ENCODE measurements around the gene ELOVL6.
"Not testable (repeated sequence)": the region's sequence is repeated elsewhere in the genome, so short reads cannot be mapped to it uniquely, and the experiment has no call there.

The ELOVL6 gene

DNA sequence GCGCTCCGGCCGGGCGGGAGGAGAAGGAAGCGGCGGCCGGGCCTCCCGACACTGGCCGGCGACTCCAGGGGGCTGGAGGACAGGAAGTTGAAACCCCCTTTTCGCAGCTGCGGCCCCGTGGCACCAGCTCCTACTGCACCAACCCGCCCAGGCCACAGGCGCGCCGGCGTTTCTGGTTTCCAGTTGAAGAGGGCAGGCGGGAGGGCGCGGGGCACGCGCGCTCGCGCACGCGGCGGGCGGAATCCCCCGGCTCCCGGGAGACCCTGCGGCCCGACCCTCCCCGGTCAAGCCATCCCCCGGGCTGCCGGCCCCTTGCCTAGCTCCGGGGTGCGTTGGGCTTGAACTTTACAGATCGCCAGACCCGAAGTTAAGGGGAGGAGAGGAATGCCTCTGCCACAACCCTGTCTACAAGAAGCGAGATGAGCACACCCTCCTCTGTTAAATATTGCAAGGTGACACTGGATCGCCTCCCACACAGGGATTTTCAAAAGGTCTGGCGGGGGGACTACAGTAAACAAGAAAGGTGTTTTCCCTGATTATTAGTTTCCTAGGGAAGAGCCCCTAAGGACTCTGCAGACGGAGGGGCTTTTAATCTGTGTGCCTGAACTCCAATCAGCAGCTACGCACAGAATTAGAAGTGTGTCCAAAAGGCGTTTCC is 1.4 kb downstream of the ELOVL6 start:
- peak; percentile 48 for DNase-seq (ENCODE audit: low read depth)

DNA sequence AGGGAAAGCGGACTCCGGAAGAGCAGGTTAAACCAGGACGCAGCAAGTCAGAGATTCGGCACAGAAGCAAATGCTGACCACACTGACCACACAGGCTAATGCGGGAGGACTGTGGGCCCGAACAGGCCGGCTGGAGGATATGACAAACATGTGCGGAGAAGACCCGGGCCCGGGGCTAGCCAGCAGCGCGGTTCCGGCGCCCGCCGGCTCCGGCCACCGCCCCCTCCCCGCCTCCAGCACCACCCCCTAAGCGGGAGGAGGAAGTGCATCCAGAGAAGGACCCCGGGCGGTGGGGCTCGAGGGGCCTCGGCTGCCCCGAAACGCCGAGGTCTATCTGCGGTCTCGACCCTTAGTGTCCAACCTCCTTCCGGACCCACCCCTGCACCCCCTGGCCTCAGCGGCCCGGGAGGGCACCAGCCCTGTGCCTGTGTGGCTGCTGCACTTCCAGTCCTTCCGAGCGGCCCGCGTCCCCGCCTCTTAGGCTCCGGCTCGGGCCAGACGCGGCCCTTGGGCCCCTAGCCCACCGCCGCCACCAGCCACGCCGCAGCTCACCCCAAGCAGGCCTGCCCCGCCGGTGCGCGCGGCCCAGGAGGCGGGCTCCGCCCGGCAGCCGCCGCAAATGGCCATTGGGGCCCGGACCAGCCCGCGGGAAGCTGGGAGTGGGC is 2.1 kb downstream of the ELOVL6 start:
- peak; percentile 47 for DNase-seq (ENCODE audit: low read depth)

DNA sequence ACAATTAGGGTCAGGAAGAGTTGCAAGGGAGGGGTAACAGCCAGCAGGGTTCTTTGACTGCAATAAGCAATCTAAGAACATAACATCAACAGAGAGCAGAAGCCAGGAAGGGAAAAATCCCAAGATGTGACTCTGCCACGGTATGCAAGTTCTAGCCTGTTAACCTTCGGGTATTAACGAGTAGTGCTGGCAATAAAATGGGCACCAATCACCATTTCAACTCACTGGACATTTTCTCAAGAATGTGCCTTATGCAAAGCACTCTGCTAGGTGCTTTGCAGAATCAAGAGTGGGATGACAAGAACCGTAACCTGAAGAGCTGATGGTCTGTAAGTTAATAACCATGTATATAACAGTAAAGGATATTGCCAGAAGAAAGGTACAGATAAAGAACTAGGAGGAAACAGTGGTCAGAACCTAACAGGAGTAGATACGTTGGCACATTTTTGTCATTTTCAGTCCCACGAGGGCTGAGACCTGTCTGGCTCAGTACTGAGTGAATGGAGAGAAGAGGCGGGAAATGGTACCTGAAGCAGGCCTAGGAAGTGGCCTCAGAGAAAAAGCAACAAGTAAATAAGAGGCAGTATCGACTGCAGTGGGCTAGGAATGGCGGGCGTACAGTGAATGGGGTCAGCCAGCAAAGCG is 2.7 kb downstream of the ELOVL6 start:
- peak; percentile 30 for DNase-seq (ENCODE audit: low read depth)

DNA sequence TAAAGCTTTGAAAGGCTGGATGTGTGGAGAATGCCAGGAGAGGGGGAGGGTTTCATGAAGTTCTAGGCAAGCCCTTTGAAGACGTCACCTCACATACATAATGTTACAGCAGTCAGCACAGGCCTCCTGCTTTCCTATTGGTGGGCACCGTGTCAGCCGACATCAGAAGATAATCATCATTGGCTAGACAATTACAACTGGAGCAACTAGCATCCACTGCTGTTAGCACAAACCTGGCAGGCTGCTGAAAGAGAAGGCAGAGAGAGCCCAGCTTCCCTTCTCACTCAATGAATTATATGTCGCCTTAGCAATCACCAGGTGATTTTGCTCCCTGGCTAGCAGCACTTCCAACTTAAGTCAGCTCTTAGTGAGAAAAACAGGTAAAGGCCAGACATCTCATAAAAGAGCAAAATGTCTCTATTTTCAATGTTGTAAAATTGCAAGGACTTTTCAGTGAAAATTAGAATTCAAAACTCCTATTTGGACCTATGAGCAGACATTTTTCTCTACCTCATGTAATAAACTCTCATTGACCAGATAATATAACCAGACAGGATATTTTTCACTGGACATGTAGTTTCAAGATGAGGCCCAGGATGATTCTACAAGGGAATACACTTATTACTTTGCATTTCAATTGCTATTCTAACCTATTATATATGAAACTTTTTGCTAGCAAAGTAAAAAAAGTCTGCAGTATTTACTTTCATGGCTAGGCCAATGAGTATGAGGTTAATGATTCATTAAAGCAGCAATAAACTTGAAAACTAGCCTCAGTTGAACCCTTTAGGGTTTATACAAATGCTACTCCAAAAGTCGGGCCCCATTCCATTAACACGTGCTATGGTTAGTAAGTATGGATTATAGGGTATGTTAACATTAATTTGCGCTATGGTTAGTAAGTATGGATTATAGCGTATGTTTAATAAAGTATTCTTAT is 4.3 kb downstream of the ELOVL6 start:
- peak; percentile 99 for DNase-seq (ENCODE audit: low read depth)

DNA sequence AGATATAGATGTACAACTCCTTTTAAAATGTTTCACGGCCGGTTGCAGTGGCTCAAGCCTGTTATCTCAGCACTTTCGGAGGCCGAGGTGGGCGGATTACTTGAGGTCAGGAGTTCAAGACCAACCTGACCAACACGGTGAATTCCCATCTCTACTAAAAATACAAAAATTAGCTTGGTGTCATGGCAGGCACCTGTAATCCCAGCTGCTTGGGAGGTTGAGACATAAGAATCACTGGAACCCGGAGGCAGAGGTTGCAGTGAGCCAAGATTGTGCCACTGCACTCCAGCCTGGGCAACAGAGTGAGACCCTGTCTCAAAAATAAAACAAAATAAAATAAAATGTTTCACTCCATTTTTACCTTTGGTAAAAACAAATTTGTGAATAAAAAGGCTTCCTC is 5.1 kb downstream of the ELOVL6 start:
- not testable (repeated sequence) for DNase-seq (ENCODE audit: low read depth)

DNA sequence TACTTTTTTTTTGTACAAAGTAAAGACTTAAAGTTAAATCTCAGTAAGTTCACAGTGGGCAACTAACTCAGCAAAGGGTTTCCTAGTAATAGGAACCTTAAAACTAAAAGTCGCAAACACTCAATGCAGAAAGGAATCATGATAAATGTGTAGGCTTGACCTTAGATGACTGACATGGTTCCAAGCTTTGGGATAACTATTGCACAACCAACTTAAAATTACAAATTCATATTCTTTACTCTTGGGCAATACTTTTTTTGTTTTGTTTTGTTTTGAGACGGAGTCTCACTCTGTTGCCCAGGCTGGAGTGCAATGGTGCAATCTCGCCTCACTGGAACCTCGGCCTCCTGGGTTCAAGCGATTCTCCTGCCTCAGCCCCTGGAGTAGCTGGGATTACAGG is 8.2 kb downstream of the ELOVL6 start:
- DNase-seq (ENCODE audit: low read depth) = peak; percentile 45

DNA sequence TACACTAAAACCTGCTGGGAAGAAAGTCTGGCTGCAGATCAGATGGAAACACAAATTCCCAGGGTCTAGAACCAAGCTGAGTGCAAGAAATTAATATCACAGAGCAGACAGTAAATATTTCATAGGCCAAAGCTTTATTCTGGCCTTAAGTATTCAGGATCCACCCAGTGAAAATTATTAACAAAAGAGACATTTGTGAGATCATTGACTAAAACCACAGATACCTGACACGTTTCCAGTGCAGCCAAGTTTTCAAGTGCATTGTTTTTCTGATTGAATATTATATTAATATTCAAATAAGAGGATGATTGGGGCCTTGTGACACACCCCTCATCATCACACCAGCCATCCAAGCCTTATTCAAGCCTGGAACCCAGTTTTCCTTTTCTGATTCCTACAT is 10.3 kb downstream of the ELOVL6 start:
- DNase-seq (ENCODE audit: low read depth) = no peak

DNA sequence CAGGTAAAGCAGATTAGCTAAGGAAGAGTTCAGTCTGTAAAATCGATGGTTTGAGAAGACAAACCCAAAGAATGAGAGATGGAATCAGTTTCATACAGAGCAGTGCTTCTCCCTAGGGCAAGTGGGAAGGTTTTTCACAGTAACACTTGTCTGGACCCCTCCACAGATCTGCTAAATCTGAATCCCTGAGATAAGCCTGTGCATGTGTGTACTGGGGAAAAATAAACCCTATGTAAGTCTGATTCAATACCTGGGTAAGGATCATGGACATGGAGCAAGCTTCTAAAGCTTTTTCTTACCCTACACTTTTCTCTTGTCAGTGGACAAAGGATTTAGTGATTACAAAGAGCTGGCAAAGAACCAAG is 13.6 kb downstream of the ELOVL6 start:
- DNase-seq (ENCODE audit: low read depth) = no peak

DNA sequence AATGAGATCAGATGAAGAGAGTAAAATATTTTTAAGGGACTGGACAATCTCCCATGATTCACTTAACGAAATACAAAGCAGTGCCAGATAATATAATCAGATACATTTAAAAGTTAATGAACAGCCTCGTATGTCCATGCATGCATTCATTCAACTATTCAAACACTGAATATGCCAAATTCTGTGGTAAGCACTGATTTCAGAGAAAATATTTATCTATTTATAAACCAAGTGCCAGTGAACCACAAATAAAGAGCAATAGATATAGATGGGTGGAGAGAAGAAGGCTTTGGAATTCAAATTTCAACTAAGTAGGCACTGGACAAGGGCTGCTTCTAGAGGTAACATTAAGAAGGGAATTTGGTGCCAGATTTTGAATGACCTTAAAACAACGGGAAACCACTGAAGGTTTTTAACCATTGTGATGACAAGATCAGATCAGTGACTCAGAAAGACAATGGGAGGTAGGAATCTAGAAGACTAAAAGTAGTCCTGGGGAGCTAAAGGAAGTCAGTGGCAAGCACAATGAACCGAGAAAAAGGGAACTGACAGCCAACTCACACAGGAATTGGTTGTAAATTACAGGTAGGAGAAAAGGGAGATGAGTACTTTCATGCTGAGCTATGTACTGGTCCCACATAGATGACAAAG is 14.2 kb downstream of the ELOVL6 start:
- peak; percentile 34 for DNase-seq (ENCODE audit: low read depth)

DNA sequence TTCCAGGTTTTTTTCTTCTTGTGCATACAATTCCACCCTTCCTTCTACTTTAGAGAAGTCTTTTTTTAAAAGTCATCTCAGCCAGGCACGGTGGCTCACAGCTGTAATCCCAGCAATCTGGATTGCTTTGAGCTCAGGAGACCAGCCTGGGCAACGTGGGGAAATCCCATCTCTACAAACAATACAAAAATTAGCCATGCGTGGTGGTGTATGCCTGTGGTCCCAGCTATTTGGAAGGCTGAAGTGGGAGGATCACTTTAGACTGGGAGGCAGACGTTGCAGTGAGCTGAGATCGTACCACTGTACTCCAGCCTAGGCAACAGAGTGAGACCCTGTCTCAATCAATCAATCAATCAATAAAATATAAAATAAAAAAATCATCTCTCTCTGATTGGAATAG is 14.8 kb downstream of the ELOVL6 start:
- DNase-seq (ENCODE audit: low read depth) = no peak

DNA sequence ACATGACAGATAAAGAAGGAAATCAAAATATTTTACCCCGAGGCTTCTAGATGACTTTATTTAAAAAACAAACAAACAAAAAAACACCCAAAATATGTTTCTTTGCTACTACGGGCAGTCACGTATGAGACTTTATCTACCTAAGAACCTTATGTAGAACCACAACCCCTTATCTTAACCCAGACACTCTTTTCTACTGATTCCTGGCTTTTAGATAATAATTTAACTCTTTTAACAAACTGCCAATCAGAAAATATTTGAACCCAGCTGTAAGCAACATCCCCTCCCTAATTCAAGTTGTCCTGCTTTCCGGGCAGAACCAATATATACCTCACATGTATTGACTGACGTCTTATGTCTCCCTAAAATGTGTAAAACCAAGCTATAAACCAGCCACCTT is 15.4 kb downstream of the ELOVL6 start:
- no peak for DNase-seq (ENCODE audit: low read depth)

DNA sequence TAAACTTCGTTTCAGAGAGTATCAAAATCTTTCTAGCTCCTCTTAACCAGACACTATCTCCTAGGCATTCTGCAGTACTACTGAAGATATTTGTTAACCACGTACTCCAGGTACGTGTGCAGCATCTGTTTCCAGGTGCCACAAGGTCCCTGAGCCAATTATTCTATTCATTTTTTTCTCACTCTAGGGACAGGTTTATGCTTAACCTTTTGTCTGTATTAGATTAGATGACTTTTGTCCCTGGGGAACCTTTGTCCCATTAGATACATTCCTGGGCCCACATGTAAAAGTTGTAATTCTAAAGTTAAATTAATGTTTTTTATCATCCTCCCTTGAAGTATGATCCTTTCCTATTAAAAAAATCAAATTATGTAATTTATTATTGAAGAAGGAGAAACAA is 16.5 kb downstream of the ELOVL6 start:
- DNase-seq (ENCODE audit: low read depth) = no peak

DNA sequence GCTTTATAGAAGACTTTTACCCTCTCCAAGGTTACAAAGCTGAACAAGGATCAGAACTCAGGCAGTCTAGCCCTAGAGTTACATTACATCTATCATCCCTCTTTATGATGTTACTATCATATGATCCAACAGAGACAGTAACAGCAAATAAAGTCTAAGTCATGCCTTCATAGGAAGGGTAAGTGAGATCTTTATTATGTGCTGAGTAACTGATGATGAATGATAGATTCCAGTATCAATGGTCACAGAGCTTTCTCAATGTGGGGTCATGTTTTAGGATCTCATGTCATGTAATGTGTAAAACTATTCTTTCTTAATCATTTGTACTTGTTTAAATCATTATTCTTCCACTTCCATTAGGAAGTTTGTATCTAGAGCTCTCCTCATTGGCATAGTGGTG is 22.8 kb downstream of the ELOVL6 start:
- no peak for DNase-seq (ENCODE audit: low read depth)

DNA sequence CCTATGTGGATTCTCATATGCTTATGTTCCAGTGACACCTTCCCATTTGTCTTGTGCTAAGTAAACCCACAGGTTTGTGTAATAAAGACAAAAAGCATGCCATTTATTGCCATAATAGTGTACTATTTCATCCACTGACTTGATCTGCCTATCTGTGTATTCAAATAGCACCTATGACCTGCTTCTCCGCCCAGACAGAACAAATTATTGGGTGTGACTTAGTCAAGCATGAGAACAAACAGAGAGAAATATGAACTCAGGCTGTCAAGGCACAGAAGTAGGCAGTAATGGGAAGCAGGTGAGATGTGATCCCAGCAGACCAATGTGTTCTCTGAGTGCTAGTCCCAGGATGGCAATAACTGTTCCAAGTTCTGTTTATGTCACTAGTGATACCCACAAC is 25.4 kb downstream of the ELOVL6 start:
- no peak for DNase-seq (ENCODE audit: low read depth)

DNA sequence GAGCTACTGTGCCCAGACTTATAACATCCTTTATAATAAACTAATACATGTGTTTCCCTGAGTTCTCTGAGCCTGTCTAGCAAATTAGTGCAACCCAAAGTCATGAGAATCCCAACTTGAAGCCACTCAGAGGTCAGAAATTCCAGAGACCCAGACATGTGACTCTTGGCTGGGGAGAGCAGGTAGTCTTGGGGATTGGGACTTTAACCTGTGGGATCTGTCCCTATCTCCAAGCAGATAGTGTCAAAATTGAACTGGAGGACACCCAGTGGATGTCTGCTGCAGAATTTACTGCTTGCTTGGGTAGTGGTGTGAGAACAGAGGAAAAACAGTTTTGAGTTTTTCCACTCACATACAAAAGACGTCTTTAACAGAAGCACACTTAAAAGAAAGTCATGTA is 26.4 kb downstream of the ELOVL6 start:
- DNase-seq (ENCODE audit: low read depth) = no peak

DNA sequence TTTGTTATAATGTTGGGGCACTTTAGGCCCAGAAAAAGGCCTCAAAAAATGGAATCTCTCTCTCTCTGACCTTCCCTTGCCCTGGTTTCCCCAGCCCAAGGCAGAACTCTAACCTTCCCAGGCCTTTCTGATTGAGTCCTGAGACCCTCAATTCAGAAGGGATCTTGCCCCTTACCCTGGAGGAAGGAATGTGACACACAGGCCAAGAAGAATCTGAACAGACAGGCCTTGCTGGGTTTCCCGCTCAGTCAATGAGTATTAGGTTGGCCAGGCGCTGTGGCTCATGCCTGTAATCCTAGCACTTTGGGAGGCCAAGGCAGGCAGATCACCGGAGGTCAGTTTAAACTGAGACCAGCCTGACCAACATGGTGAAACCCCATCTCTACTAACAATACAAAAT is 27.6 kb downstream of the ELOVL6 start:
- DNase-seq (ENCODE audit: low read depth) = no peak

DNA sequence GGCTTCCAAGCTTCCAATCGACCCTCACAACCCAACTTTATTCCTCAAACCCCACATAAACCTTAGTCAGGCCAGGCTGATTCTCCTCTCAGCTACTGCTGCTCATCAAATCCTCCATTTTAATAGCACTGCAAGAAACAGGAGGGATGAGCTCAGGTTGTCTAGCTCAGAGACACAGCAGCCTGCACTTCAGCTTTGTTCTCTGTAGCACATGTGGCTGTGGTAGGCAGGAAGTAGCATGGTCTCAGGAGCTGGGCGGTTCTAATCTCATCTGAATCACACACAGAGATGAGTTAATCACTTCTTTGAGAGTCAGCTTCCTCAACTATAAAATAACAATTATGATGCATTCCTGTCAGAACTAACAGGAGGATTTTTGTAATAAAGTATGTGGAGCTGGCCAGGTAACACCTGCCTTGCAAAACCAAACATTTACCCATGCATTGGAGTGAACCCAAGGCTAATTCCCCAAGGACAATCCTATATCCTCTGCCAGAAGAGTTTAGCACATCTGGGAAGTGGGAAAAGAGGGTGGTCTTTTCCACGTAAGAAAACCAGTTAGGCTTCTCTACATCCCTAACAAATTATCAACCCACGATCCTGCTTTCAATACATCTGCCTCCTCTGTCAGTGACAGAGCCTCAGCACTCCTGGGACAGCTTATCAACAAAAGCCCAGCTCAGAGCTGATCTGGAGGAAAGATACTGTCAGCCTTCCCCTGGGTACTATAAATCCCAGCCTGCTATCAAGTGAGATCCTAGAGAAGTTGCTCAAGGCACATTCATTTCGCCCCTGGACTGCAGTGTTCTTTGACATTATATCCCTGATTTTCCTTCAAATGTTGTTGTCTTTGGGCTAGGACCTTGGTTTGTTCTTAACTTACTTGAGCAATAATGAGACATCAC is 32.8 kb downstream of the ELOVL6 start:
- DNase-seq (ENCODE audit: low read depth) = peak; percentile 91

DNA sequence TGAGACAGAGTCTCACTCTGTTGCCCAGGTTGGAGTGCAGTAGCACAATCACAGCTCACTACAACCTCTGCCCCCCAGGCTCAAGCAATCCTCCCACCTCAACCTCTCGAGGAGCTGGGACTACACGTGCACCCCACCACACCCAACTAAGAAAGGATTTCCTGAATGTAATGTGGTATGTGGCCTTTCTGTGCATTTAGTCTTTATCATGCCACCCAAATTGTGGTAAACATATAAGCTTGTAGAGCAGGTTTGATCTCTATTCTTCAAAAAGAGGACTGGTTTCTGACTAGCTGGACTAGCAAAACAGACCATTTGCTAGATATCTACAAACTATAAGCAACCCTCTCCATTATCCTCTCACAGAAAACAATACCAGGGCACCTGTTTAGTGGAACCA is 33.6 kb downstream of the ELOVL6 start:
- DNase-seq (ENCODE audit: low read depth) = no peak

DNA sequence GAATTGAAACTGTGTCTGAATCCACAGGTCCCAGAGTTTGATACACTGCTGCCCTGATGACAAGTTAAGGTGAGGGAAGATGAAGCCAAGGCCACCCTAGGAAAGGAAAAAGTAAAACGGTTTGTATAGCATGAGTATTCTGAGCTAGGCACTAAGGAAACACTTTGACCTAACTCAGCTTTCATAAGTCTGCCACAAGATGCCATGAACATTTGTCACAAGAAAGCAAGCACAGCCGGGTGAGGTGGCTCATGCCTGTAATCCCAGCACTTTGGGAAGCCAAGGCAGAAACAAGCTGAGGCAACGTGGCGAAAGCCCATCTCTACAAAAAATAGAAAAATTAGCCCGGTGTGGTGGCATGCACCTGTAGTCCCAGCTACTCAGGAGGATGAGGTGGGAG is 34.2 kb downstream of the ELOVL6 start:
- DNase-seq (ENCODE audit: low read depth) = peak; percentile 57

DNA sequence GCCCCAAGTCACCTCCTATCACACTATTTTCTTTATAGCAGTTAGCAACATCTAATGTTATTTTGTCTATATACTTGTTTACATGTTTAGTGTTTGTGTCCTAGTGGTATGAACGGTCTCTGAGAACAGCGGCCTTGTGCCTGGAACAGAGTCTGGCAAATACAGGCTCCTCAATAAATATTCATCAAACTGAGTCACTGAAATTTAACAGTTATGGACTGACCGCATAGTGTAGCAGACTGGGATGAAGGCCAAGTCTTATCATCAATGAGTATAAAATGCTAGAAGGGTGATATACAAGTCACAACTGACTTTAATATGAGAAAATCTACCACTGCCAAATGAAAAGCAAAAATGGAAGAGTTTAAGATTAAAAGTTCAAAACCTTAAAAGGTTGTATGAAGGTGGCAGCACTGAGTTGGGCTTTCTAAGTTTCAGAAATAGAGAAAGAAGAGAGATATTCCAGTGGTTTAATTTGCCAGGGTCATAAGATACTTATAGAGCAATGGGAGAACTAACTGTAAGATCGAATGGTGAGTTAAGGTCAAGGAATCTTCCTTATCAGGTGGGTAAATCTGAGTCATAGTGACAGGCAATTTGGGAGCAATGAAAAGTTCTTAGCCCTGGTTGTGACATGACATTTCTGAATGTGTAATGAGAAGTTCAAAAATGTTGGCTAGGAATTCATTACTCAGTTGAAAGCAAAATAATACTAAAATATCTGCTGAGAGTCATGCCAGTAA is 34.9 kb downstream of the ELOVL6 start:
- peak; percentile 87 for DNase-seq (ENCODE audit: low read depth)
